ENCODE data around the gene AP3B2.
"Not testable (repeated sequence)": the region's sequence is repeated elsewhere in the genome, so short reads cannot be mapped to it uniquely, and the experiment has no call there.

DNA sequence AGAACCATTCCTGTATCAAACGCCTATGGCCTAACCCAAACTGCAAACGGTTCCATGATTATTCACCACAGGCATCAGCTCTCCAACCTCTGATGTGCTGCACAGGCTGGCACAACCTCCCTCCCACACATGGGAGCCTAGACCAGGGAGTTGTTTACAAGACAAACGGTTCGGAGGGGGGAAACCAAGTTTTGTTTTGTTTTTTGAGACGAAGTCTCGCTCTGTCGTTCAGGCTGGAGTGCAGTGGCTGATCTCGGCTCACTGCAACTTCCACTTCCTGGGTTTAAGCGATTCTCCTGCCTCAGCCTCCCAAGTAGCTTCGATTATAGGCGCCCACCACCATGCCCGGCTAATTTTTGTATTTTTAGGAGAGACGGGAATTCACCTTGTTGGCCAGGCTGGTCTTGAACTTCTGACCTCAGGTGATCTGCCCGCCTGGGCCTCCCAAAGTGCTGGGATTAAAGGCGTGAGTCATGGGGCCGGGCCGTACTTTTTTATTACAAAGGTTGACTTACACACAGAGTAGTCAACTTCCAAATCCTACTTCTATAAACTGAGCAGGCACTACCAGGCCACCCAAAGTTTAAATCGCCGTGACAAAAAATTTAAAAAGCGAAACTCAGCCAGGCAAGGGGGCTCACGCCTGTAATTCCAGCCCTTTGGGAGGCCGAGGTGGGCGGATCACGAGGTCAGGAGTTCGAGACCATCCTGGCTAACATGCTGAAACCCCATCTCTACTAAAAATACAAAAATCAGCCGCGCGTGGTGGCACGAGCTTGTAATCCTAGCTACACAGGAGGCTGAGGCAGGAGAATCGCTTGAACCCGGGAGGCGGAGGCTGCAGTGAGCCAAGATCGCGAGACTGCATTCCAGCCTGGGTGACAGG is 64.5 kb downstream of the AP3B2 start:
- TF ChIP-seq, protein P1, sequence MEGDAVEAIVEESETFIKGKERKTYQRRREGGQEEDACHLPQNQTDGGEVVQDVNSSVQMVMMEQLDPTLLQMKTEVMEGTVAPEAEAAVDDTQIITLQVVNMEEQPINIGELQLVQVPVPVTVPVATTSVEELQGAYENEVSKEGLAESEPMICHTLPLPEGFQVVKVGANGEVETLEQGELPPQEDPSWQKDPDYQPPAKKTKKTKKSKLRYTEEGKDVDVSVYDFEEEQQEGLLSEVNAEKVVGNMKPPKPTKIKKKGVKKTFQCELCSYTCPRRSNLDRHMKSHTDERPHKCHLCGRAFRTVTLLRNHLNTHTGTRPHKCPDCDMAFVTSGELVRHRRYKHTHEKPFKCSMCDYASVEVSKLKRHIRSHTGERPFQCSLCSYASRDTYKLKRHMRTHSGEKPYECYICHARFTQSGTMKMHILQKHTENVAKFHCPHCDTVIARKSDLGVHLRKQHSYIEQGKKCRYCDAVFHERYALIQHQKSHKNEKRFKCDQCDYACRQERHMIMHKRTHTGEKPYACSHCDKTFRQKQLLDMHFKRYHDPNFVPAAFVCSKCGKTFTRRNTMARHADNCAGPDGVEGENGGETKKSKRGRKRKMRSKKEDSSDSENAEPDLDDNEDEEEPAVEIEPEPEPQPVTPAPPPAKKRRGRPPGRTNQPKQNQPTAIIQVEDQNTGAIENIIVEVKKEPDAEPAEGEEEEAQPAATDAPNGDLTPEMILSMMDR (IDR thresholded peaks at IDR 0.05) = not testable (repeated sequence)
- not testable (repeated sequence) for TF ChIP-seq POLR2A, POLR2AphosphoS5, EP300 (IDR thresholded peaks at IDR 0.05)
